GM19395 (cell line): ENCODE data around the gene ARRDC1.
"Not testable (repeated sequence)": the region's sequence is repeated elsewhere in the genome, so short reads cannot be mapped to it uniquely, and the experiment has no call there.

Source experiments
- ATAC-seq: cut with Tn5 transposase; IDR thresholded peaks from one replicate; pipeline ENCODE4 v1.9.1; 2021; ENCODE audit warnings: mild to moderate bottlenecking, moderate library complexity; ENCODE audit not compliant: unreplicated experiment

ARRDC1 gene, protein sequence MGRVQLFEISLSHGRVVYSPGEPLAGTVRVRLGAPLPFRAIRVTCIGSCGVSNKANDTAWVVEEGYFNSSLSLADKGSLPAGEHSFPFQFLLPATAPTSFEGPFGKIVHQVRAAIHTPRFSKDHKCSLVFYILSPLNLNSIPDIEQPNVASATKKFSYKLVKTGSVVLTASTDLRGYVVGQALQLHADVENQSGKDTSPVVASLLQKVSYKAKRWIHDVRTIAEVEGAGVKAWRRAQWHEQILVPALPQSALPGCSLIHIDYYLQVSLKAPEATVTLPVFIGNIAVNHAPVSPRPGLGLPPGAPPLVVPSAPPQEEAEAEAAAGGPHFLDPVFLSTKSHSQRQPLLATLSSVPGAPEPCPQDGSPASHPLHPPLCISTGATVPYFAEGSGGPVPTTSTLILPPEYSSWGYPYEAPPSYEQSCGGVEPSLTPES

DNA sequence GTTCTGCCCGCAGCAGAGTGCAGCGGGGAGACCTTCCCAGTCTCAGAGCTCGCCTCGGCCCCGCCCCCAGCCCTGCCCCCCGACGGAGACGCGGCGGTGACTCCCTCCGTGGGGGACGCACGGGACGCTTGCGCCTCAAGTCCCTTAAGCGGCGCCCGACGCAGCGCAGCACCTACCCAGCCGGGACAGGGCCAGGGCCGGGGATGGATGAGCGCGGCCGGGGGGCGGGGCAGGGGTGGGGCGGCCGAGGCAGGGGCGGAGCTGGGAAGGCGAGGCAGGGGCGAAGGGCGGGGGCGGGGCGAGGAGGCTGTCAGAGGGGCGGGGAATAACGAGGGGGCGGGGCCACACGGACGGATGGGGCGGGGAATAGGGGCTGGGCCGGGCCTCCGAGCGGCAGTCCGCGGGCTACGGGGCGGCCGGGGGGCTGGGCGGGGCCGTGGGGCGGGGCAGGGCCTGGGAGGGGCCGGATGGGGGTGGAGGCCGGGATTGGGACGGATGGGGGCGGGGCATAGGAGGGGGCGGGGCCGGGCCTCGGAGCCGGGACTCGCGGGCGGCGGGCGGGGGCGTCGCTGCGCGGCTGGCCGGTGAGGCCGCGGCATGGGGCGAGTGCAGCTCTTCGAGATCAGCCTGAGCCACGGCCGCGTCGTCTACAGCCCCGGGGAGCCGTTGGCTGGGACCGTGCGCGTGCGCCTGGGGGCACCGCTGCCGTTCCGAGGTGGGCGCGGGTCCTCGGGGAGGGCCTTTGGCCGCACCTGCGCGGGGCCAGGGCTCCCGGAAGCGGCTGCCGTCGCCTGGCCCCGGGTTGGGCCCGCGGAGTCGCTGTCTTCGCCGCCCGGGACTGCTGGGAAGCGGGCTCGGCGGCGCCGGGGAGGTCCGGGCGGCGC is at the start of gene ARRDC1:
Gene ARRDC1, plus strand, starts transcription at position 566 of the 884 bp plus-strand sequence. Its CDS starts 32 bp downstream, at position 598.
- peak; percentile 59 for ATAC-seq

DNA sequence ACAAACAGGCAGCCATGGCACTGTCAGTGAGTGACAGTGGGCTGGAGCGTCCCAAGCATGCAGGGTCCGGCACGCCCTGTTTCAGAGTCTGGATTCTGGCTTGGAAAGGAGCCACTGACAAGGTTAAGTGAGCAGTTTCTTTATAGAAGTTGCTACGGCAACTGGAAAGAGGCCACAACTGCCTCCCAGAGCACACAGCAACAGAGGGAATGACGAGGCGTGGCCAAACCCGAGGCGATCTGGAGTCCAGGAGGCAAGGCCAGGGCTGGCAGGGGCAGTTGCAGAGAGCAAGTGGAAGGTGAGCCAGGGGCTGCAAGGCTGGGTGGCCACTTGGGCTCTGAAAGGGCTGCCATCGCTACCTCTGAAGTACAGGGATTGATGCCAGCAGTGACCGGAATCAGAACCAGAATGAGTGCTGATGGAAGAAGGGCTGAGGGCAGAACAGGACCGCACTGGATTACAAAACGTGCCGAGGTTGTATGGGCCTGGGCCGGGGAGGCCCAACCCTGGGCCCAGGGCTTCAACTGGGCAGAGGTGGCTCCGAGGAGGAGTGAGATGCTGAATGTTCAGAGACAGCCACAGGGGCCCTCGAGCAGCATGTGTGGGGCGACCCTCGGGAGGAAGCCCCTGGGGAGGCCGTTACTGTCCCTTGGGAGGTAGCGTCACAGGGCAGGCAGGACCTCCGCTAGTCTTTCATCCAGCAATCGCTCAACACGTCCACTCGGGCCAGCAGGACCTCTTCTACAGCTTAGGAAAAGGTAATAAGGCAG is 49.2 kb upstream of the ARRDC1 start:
- ATAC-seq, result no peak

DNA sequence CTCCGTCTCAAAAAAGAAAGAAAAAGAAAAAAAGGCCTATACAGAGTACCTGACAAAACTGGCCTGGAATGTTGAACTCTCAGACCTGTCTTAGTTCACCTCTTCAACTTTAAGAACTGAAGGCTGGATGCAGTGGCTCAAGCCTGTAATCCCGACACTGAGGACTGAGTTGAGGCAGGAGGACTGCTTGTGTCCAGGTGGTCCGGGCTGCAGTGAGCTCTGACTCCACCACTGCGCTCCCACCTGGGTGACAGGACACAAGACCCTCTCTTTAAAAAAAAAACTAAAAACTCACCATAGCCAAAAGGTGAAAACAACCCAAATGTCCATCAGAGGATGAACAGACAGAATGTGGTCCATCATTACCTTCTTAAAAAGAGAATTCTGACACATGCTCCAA is 47.4 kb upstream of the ARRDC1 start:
- no peak for ATAC-seq

DNA sequence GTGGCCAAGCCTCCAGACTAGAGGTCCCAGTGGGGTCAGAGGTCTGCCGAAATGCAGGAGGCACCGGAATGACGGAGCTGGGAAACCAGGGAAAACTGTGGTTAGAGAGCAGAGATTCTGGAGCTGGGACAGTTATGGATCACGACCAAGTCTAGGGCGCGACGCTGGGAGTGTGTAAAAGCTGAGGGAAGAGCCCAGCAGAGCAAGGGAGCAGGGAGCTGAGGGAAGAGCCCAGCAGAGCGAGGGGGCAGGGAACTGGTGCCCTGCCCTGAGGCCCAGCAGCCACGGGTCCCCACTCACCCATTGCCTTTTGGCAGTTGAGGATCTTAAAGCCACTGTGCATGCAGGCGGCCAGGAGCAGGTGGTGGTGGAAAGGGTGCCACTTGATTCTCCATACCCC is 41.4 kb upstream of the ARRDC1 start:
- no peak for ATAC-seq

DNA sequence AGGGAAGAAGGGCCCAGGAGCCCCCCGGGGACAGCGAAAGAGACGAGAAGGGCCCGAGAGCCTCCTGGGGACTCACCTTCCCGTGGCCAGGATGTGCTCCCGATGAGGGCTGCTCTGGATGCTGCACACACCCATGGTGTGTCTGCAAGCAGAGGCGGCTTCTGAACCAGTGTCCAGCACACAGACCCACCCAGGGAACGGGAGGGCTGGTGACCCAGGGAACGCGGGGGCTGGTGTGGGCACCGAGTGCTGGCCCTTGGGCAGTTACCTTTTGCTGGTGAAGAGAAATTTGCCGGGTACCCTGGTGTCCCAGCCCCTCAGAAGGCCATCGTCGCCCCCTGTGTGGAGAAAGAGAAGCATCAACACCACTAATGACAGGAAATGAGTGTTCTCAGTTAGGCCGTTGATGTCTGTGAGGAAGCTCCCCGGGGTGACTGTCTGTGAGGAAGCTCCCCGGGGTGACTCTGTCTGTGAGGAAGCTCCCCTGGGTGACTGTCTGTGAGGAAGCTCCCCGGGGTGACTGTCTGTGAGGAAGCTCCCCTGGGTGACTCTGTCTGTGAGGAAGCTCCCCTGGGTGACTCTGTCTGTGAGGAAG is 40.6 kb upstream of the ARRDC1 start:
- no peak for ATAC-seq

DNA sequence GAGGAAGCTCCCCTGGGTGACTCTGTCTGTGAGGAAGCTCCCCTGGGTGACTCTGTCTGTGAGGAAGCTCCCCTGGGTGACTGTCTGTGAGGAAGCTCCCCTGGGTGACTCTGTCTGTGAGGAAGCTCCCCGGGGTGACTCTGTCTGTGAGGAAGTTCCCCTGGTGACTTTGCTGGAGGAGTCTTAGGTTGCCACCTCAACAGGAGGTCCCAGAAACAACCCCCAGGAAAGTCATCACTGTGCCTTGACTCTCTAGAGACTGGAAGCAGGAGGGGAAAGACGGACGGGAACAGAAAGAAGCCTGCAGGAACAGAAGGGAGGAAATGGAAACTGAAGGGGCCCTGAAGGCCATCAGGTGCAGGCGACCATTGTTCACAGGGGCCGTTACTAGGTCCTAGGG is 37.0 kb upstream of the ARRDC1 start:
- ATAC-seq, result not testable (repeated sequence)

DNA sequence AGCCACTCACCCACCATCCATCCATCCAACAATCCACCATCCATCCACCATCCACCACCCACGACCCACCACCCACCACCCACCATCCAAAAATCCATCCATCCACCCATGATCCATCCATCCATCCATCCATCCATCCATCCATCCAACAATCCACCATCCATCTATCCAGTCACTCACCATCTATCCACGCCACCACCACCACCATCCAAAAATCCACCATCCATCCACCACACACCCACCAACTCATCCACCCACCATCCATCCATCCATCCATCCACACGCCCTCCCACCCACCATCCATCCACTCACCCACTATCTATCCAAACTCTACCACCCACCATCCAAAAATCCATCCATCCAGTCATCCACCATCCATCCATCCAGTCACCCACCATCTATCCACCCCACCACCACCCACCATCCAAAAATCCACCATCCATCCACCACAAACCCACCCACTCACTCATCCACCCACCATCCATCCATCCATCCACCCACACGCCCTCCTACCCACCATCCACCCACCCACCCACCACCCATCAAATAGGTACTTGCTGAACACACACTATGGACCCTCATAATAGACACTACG is 35.8 kb upstream of the ARRDC1 start:
- ATAC-seq, result no peak

DNA sequence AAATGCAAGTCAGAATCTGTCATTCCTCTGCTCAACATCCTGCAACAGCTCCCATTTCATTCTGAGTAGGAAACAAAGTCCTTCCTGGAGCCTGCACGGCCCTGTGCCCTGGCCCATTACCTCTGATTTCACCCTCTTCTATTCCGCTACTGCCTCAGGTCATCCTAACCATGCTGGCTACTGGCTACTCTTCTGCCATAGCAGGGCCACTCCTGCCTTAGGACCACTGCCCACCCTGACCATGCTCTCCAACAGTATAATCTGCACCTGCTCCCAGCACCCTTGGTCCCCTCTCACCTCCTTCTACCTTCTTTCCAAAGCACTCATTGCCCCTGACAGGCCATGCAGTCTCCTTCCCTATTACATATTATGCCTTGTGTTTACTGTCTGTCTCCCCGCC is 34.9 kb upstream of the ARRDC1 start:
- ATAC-seq, result no peak

DNA sequence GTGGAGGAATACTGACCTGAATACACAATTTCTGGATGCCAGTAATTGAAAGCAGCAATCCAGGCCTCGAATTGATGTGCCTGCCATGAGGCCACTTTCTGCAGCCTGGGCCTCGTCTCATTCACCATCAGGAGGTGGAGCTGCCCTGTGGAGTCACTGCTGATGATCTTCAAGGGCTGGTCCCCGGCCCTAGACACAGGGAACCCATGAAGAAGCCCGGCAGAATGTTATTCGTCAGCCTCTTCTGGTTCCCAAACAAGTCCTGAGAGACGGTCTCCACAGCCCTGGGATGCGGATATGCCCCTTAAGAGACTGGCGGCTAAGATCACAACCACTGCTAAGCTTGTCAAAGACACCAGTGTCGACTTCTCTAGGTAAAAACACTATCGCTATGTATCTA is 31.3 kb upstream of the ARRDC1 start:
- ATAC-seq, result no peak

DNA sequence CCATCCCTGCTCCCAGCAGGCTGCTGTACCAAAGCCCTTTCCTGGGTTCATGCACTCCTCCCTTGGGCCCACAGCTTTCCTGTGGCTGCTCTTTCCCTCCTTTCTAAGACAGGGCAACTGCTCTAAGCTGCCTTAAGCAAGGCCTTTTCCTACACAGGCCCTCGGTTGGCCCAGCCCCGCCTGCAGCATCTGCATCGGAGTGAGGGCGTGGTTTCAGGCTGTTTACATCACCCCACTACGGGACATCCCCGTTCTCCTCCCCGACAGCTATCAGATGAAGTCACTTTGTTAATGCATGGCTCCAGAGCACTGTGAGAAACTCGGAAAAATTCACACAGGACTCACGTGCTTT is 30.1 kb upstream of the ARRDC1 start:
- no peak for ATAC-seq

DNA sequence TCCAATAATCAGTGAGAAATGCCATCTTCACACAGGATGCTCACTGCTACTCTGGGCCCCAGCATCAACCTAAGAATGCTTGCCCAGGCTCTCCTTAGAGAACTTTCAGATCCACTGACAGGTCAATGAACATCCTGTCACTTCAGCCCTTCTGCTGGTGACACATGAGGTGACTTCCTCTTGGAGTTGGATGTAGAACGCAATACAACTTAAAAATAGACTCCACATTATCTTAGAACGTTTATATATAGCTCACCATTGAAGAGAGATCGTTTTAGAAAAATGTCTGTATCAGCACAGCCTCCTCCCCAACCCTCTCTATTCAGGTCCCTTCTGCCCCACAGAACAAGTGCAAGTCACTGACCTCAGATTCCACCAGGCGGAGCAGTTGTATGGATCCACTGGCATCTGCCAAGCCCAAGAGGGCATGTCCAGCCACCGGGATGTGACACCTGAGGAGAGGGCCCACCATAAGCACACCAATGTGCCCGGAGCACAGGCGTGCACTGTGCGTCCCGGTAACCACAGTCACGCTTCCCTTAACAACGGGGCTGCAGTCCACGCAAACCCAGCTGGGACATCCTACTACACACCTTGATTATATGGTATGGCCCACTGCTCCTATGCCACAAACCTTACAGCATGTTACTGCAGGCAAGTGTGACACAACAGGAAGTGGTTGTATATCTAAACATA is 29.6 kb upstream of the ARRDC1 start:
- ATAC-seq, result no peak

DNA sequence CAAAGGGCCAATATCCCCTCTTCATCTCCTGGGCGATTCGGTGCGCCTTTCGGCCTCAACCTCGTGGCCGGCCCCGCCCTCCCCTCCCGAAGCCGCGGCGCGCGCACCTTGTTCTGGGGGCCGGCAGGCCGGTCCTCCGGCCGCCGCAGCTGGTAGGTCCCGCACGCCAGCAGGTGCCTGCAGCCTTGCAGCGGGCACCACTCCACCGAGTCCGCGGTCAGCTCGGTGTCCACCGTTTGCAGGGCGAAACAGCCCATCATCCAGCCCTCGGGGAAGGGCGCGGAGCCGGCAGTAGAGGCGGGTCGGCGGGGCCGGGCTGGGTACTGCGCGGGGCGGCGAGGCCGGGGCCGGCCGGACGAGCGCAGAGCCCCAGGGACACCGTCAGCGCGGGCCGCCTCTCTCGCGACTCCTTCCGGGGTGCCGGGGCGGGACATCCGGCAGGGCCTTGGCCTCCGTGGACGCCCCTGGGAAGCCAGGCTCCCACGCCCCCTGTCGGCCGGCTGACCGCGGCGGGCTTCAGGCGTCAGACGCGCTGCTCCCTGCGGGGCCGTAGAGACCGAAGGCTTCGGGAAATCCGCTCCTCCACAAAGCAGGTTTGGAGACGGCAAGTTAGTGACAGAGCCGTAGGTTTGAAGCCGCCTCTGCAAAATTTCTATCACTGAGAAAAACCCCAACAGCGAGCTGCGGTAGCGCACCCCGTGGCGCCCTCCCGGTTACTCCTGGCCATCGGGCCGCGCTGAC is 26.8 kb upstream of the ARRDC1 start, which contains the start of gene DPH7:
Gene DPH7, minus strand, starts transcription at position 408 of the 741 bp plus-strand sequence. Its CDS starts 148 bp downstream, at position 260.
- peak; percentile 85 for ATAC-seq

DNA sequence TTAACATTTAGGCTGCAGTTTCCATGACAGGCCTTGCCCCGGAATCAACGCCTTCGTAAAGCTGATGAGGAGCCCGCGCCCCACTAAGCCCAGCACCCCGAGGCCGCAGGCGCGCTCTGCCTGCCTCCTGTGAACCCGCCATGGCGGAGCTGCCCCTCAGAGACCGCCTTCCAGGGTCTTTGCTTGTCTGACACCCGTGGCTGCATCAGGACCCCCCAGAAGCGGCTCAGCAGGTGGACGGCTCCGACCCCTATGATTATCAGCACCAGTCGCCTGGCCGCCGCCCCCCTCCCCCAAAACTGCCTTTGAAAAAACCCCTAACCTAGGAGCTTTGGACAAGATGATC is 26.3 kb upstream of the ARRDC1 start:
- ATAC-seq, result no peak

DNA sequence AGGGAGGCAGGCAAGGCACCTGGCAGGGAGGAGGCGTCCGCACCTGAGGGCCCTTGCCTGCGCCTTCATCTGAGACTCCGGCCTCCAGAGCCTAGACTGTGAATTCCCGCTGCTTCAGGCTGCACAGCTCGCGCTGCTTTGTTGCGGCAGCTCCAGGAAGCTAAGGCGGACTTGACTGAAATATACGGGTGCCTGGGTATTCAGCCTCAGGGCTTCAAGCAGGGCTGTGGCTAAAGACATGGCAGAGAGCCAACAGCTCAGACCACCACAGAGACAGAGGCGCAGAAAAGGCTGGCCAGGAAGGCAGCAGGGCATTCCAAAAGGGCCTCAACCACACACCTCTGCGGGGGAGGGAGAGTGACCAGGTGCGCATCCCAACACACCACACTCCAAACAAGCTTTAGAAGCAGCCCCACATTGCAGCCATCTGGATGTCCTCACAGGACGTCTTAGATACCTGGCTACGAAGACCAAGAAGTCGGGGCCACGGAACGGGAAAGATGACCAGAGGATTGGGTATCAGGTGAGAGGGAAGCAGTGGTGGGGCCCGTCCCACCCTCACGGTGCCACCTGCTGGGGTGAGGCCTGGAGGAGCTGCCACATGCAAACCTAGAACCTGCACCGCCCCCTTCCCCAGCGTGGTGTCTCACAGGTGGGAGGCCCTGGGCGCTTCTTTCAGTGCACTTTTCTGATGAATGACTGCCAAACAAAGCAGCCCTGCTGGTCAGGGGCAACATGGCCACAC is 25.1 kb upstream of the ARRDC1 start:
- ATAC-seq, result no peak

DNA sequence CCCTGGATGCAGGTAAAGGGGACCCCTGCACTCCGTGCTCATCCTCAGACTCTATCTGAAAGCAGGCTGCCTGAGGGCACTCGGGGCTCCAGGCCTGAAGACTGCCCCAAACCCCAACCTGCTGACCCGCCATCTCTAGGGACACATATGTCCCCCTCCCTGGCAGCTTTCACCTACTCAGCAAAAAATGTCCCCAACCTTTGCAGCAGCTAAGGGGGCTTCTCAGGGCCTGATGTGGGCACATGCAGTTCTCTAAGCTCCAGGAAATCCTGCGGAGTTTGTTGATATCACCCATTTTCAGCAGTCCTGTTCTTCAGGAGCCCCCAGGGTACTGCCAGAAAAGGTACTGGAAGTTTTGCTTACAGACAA is 24.5 kb upstream of the ARRDC1 start:
- ATAC-seq, result no peak

DNA sequence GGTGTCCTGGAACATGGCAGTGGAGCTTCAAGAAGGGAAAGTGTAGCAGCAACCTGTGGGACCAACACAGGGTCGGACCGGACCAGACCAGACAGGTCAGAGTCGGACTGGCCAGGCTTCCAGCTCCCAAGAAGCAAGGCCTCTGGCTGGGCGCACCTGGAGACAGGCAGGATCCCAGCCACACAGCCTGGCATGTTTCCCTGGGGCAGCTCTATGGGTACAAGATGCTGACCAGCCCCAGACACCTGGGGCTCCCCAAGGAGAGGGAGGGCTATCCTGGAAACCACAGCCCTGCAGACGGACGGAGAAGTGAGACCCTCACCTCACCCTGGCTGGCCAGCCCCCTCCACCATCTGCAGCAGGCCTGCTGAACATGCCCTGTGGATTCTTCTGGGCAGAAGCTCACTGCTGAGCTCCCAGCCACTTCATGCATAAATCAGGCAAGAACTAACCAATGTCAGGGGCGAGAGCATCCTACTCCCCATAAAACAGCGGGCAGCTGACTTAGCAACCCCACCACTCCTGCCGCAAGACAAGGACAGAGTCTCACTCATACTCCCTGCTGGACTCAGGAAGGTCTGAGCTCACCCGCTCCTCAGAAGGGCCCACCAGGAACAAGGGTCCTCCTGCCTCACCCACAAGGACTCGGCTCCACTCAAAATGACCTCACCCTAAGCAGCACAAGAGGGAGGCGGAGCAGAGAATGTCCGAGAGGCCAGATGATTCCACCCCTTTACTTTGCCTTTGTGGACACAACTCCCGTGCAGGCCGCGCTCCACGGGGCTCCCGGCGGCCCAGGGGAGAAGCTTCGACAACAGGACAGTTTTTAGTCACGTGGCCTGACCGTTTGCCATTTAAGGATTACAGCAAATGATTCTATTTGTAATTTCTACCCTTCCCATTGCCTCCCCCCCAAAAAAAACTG is 23.9 kb upstream of the ARRDC1 start:
- ATAC-seq, result no peak

DNA sequence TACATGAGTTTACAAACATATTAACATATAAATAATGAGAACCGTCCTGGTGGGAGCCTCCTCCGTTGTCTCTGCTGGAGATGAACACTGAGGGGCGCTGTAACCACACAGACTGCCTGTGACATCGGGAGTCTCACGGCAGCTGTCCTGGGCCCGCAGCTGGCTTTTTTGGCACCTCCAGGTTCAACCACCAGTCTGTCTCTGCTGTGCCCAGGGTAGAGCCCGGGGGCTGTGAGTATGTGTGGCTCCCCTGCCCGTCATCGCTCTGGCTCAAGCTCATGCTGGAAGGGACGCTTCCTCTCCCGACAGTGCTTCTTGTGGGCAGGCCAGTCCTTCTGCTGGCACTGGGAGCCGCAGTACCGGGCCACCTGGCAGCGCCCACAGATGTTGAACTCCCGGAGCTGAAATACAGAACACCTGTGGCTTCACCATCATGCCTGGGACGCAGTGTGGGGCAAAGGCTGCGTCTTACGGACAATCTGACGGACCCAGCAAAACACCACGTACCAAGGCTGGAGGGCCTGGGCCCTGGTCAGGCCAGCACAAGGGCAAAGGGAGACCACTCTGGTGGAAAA is 23.1 kb upstream of the ARRDC1 start:
- no peak for ATAC-seq
